Esophagus muscularis mucosa (tissue), 3 donors: Measurements from ENCODE around the gene GYPC.

Experiments
- CTCF ChIP-seq, 3 experiments: fragments of 200-600 bp in 2 of 3; fragments of 450-650 bp in 1 of 3; sonication (generic) in 2 of 3; IDR thresholded peaks; one replicate each; pipeline ENCODE4 v1.5.1; 2017 to 2019; ENCODE audit warnings: antibody characterized with exemption in 3 of 3, mild to moderate bottlenecking in 2 of 3, moderate library complexity in 1 of 3
- POLR2A ChIP-seq: fragments of 450-650 bp; IDR thresholded peaks from one replicate; pipeline ENCODE4 v1.6.1; 2017; ENCODE audit warnings: antibody characterized with exemption, moderate library complexity, mild to moderate bottlenecking, low read depth

GRCh38 chr2:126623000-126623399 lies 33.0 kb upstream of the GYPC start:
- TF ChIP-seq CTCF (IDR thresholded peaks at IDR 0.05) = no peak
- no peak for TF ChIP-seq POLR2A
